ENCODE measurements around the gene CDH13.

CDH13 gene

DNA sequence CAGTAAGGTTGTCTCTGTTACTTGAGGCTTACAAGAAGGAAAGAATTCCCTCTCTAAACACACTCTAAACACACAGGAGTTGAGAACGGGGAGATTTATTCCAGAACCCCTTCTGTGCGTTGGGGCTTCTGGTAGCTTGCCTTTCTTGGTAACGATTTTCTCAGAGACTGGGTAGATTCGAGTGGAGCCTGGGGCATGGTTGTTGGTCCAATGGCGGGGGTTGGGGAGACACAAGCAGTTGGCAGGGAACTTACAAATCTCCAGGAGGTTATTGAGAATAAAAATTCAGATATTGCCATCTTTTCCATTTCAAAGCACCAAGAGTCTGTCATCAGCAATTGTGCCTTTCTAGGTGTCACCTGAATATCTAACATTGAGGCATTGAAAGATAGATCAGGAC, 251.7 kb downstream of the CDH13 start:
- in situ Hi-C loops (cut with MboI; ENCODE audit: low sequenced_read_pairs) = no loop called here

DNA sequence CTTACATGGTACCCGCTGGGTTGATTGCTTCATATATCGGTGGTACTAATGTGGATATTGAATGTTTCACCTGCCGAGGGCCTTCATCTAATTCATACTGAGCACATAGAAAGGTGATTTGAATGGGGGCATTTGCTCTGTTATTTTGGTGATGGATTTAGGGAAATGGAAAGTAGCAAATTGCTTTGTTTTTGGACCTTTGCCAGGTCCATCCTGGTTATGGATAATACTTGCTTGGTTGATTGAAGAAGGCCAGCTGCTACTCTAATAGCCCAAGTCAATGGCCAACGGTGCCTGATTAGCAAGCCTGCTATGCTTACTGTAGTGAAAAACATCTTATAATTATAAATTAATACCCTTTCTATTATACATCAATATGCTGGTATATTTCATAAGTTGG, 253.6 kb downstream of the CDH13 start:
- in situ Hi-C loops (cut with MboI; ENCODE audit: low sequenced_read_pairs) = no loop called here

DNA sequence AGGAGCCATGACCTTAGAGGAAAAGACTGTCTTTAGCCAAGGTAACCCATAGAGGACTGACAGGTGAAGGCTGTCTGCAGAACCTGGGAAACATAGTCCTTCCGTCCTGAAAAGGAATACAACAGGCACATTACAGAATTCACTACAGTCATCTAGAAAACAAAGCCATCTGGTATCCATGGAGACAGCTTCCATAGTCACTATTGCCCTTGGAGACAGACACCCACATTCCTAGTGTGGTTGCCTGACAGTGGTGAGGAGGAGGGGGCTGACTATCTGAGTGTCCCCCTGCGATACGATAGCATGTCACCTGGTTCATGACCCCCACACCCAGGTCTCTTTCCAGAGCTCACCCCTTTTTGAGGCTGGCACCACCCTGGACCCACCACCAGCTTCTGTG, 254.7 kb downstream of the CDH13 start:
- in situ Hi-C loops (cut with MboI; ENCODE audit: low sequenced_read_pairs) = no loop called here

DNA sequence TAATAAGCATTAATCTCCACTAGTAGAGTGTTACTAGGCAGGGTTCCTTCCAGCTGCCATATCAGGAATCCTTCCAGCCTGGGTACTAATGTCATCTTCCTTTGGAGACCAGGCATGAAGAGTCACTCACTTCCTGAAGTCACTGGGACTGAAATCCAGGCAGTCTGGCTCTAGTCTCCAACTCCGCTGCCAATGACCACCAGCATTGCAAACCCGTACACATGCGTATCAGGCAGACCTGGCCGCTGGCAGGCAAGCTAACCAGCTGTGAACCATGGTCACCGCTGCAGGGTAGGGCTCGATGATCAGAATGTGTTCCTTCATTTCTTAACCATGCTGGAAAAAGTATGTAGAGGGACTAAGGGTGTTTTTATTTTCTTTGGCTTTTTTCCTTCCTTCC, 255.5 kb downstream of the CDH13 start:
- in situ Hi-C loops (cut with MboI; ENCODE audit: low sequenced_read_pairs) = no loop called here

DNA sequence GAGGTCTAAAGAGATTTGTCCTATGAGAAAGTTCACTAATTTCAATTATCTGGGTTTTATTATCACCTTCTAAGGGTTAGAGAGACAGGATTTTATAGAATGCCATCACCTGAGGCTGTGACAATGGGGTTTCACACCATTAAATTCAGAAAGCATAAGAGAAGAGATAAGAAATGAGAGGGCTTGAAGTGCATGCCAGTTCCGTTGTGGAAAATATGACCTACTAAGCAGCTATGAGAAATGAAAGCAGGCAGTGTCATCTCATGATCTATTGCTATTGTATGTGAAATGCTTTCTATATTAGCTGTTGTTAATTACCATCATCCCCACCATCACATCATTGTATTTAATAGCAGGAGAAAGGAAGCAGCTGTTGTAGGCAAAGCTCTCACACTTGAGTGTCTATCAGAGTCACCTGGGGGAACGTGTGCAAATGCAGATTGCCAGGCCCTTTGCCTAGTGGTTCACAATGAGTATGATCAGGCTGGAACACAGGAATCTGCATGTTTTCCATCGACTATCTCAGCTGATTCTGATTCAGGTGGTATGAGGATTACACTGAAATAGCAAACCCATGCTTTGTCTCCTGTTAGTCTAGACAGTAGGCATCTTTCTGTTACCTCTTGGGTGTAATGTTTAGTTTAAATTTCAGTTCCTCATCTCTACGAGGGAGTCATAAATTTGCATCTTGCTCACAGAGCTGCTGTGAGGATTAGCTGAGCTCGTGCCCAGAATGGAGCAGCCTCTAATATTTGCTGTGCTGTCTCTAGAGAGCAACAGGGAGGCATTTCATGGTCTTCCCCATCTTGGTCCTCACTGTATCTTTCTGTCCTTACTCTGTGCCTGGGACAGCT, 256.4 kb downstream of the CDH13 start:
- in situ Hi-C loops (cut with MboI; ENCODE audit: low sequenced_read_pairs) = no loop called here

DNA sequence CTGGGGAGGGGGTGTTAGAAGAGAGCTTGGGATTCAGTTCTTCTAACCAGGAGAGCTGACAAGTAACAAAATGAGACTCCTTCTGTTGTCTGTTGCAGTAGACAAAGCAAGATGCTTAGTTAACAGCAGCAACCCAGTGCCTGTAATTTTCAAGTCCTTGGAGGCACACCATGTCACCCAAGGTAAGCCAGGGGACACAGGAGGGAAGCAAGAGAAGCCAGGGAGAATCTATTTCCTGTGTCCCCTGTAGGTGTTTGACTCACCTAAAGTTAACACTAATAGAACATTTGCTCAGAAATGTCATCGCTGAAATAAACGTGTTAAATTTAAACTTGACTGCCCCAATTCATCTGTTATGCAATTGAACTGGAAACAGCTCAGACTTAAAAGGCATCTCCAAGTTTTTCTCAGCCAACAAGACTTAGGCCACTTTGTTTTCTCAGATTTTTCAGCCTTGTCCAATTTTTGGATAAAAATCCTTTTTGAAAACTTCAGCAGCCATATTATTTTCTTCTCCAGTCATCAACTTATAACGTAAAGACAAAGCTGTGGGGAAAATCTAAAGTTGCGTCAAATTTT, 257.6 kb downstream of the CDH13 start:
- in situ Hi-C loops (cut with MboI; ENCODE audit: low sequenced_read_pairs) = no loop called here

DNA sequence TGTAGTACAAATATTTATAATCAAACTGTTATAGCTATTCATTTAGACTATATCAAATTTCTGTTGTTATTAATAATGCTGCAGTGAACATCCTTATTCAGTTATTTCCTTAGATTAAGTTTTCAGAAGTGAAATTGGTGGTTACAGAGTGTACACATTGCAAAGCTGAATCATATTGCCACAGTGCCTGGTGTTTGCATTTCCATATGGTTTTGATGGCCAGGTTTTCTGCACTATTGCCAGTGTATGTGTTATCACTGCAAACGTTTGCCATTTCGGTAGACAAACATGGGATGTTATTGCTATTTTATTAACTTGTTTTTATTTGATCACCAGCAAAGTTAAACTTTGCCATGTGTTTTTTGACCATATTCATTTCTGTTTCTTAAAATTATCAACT, 259.4 kb downstream of the CDH13 start:
- in situ Hi-C loops (cut with MboI; ENCODE audit: low sequenced_read_pairs) = no loop called here

DNA sequence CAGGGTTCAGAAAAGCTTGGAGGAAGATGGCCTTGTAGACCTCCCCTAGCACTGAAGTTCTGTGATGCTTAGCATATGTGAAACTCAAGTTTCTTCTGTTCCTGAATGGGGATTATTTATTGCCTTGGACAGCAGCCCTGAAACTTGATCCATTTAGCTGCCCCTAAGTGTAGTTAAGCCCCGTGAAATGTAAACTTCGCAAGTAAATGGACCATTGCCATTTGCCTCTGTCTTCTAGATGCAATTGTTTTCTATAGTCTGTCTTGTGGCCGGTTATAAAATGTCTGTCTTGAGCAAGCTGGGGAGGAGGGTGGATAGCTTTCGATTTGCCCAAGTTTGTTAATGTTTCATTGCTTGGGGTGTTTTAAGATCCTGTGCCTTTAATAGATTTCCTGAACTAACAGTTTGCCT, 261.8 kb downstream of the CDH13 start:
- in situ Hi-C loops (cut with MboI; ENCODE audit: low sequenced_read_pairs) = no loop called here

DNA sequence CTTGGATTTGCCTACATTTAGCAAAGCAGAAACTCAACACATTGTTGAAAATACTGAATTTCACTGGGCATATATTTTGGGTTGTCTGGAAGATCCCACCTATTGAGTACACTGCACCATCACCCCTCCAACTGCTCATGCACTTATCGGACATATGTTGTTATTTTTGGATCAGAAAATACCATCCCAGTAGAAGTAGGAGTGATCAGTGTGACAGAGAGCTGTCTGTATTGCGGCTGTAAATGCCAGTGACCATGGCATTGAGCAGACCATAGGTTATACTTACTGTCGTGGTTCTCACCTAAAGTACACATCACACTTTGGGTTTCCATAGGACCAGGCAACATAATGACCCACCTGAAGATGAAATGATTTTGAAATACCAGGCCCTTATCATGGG, 264.7 kb downstream of the CDH13 start:
- in situ Hi-C loops (cut with MboI; ENCODE audit: low sequenced_read_pairs) = no loop called here

DNA sequence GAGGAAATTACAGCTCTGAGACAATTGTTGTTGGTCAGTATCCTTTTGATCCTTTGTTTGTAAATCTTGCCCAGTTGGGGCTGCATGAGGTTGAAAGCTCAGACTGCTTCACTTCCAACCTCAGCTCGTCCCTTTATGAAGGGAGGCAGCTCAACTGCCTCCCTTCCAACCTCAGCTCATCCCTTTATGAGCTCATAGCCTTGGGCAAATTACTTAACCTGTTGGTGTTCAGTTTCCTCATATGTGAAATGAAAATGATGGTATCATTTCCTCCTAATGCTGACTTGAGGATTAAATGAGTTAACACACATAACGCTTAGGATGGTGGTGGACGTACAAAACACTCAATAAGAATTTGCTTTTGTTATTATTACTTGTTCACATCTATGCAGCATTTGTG, 265.1 kb downstream of the CDH13 start:
- in situ Hi-C loops (cut with MboI; ENCODE audit: low sequenced_read_pairs) = no loop called here

DNA sequence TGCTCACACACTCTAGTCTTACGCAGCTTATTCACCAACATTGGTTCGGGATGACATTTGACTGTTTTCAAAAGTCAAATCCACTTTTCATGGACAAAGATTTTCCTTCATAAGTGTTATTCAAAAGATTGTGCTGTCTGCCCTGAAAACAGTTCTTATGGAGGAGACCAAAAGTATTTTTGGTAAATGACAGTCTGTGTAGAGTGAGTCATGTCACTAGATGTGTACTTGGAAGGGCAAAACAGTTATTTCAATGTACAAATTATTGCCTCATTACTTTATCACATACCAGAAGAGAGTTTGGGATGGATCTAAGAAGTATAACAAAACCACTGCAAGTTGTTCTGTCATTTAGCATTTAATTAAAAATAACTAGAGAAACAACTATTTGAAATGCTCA, 265.6 kb downstream of the CDH13 start:
- in situ Hi-C loops (cut with MboI; ENCODE audit: low sequenced_read_pairs) = no loop called here

DNA sequence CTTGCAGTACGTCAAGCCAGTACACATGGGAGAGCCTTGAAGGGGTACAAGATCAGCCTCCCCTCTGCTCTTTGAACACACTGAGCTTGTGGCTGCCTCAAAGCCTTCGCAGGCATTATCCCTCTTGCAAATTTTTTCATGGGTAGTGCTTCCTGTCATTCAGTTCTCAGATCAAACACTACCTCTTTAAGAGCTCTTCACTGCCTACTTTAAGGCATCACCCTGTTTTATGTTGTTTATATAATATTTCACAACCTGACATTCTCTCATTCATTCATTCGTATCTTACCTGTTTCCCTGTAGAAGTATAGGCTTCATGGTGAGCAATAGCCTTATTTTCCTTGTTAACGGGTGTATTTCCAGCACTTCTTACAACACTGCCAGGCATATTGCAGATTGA, 269.1 kb downstream of the CDH13 start:
- in situ Hi-C loops (cut with MboI; ENCODE audit: low sequenced_read_pairs) = no loop called here

DNA sequence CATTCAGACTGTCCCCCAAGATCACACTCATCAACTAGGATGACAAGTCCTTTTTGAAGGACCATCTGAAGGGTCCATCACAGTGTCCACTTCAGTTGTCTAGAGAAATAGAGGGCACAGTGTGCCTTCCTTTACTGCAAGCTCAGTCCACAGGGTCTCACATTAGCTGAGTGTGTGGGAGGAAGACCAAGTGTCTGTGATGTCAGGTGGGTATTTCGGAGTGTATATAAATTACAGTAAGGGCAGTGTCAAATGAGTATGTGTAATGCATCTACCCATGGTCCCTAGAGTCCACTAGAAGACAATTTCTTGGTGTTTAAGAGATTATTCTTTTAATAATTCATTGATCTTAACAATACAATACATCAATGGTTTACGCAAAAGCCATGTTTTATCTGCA, 272.2 kb downstream of the CDH13 start:
- in situ Hi-C loops (cut with MboI; ENCODE audit: low sequenced_read_pairs) = no loop called here

DNA sequence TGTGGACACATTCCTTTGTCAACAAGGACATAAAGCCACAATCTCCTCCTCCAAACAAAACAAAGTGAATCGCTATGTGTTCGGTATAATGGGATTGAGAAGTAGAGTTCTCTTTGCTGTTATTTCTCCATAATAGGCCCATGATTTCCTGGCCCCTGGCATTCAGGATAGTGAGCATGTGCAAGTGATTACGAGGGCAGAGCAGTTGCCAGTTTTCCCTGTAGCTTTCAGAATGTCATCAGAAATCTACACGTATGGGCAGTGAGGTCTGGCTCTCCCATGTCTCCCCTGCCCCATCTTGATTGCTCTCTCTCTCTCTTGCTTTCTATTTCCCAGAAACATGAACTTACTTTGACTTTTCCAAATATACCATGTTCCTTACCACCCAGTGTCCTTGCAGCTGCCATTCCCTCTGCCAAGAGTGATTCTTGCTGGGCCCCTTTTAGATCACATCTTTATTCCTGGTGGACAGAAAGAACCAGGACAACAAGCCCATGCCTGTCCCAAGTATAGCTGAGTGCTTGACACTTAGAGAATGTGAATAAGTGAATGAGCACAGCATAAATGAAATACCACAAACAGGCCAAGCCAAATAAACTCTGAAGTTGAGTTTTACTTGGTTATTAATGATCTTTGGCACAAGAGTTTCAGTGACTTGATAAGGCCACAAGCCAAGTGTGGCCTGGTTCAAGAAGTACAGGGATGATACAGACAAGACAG, 273.1 kb downstream of the CDH13 start:
- in situ Hi-C loops (cut with MboI; ENCODE audit: low sequenced_read_pairs) = no loop called here

DNA sequence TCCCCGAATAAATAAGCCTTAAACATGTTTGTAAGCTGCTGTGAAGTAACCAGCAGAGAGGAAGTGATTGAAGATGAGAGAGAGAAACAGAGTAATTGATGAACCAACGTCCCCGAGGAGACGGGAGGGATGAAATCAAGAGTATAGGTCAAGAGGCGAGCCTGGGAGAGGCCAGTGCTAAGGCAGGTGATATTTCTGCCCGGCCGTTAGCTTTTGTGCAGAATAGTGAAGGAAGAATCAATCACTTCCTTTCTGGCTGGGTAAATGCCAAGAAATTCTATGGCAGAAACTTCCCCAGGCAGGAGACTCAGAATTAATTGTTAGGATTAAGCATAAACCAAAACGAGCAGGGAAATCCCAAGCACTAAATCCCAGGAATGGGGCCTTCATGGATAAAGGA, 273.8 kb downstream of the CDH13 start:
- in situ Hi-C loops (cut with MboI; ENCODE audit: low sequenced_read_pairs) = no loop called here

DNA sequence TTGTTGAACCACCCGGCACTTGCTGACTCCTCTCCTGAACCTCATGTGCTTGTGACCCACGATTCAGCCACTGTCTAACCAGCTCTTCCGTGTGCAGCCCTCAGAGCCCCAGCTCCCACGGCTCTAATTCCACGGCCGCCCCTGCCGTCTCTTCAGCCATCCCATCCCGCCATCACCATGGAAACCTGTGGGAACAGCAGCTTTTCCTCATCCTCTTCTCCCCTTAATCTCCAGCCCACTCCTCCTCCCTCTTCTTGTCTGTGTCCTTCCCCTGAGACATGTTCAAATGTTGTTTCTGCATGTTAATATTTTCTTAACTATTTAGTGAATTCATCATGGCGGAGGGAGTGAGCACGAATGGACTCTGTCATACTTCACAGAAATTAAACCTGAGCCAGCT, 285.2 kb downstream of the CDH13 start:
- in situ Hi-C loops (cut with MboI; ENCODE audit: low sequenced_read_pairs) = no loop called here

DNA sequence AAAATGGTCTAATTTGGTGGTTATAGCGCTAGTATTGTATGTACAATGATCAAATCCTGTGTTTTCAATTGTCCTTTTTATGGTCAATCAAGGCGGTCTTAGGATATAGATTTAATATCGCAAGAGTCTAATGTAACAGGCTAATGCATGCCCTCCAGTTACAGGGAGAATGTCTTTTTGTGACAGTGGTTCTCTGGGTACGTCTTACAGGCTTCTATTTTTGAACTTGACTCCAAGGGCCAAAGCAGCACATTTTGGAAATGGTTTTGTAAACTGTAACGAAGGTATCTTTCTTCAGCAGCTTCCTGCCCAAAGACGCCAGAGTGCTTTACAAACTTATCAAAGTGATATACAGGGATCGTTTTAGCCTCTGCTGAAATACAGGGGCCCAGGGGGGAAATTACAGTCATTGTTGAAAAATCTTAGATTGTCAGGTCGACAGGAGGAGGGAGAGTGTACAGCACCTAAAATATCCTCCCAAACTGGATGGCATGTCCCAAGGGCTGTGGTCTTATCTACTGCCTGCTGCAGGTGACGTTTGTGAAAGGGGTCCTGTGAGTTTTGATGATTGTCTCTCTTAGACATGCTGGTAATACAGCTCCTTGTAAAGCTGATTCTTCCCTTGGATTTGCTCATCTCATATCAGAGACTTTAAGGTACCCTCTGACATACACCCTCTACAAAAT, 288.5 kb downstream of the CDH13 start:
- in situ Hi-C loops (cut with MboI; ENCODE audit: low sequenced_read_pairs) = no loop called here

DNA sequence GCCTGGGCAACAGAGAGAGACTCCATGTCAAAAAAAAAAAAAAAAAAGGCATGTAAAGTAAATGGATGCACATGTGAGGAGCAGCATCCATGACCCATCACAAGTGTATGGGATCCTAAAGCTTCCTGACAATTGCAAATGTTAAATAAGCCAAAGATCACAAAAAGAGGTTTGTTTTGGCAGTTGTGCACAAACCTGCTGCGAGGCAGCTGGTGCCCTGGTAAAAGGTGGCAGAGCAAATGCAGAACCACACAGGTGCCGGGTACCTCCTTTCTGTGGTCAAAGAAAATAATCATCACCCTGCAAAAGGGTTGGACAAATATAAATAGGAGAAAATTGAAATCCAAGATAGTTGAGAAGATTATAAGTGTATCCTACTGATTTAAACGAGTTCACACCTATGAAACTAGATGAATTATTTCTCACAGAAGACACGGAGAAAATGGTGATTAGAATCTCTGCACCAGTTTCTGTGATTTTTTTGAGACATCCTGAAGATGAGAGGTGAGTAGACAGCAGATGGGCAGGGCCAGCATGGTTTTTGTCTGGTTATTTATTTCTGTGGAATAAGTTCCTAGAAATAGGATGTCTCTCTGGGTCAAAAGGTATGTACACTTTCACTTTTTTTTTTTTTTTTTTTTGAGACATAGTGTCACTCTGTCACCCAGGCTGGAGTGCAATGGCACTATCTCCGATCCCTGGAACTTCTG, 291.3 kb downstream of the CDH13 start:
- in situ Hi-C loops (cut with MboI; ENCODE audit: low sequenced_read_pairs) = no loop called here

DNA sequence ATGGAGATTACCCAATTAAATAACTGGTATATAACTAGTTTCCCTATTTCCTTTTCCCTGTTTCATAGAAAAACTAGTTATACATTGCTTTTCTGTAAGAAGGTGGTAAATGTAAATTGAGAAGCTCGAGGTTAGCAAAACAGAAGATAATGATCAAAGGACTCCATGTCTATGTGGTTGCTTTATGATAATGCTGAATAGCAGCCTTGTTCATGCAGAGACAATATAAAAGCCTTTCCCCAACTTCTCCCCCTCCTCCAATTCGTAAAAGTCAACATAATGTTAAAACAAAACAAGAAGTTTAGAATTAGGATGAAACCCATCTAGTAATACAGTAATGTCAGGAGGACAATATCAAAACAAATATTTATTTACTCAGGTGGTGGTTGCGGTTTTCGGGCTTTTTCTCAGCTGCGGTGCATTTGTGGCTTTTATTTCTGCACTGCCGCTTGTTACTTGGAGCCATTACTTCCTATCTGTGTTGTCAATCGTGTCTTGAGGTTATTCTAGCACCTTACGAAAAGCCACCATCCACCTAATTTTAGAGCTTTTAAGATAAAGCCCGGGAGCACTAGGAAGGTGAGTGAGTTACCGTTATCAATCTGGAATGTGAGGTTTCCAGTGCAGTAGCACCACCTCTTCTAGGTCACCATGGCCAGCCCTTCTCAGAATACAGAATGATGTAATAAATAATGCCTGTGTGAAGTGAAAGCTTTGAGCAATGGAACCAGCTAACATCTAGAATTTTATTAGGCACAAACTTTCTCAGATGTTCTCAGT, 297.5 kb downstream of the CDH13 start:
- in situ Hi-C loops (cut with MboI; ENCODE audit: low sequenced_read_pairs) = no loop called here

DNA sequence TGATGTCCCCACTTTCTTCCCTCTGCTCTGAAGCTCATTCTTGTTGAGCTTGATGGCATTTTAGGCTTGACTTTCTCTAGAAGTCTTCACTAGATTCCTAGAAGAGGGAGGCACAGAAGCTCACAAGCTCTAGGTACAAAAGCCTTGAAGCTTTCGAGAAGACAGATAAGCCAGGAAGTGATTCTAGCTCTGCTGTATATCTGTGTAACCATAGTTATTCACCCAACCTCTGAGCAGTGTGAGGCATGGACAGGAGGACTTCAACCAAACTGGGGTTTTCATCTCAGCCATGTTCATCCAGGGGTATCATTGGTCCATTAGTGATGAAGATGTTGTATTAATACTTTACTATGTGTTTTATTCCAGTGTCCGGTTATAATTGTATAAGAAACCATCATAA, 299.7 kb downstream of the CDH13 start:
- in situ Hi-C loops (cut with MboI; ENCODE audit: low sequenced_read_pairs) = no loop called here
